ENCODE measurements around the gene CTDSPL2.

GRCh38 chr15:44492672-44493071 is 65.2 kb downstream of the CTDSPL2 start:
- TF ChIP-seq, protein P1, sequence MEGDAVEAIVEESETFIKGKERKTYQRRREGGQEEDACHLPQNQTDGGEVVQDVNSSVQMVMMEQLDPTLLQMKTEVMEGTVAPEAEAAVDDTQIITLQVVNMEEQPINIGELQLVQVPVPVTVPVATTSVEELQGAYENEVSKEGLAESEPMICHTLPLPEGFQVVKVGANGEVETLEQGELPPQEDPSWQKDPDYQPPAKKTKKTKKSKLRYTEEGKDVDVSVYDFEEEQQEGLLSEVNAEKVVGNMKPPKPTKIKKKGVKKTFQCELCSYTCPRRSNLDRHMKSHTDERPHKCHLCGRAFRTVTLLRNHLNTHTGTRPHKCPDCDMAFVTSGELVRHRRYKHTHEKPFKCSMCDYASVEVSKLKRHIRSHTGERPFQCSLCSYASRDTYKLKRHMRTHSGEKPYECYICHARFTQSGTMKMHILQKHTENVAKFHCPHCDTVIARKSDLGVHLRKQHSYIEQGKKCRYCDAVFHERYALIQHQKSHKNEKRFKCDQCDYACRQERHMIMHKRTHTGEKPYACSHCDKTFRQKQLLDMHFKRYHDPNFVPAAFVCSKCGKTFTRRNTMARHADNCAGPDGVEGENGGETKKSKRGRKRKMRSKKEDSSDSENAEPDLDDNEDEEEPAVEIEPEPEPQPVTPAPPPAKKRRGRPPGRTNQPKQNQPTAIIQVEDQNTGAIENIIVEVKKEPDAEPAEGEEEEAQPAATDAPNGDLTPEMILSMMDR (conservative IDR thresholded peaks at IDR 0.05; ENCODE audit: low read depth, low read length) = no peak
- TF ChIP-seq BHLHE40 (IDR thresholded peaks at IDR 0.05; ENCODE audit: low read depth, low read length) = no peak

Measured in IMR-90 (cell line).